OCI-LY7 (cell line): ENCODE data around the gene TPO. TPM values are rescaled to one million over a fixed set of nuclear protein-coding genes. Genes with fewer than 3 reads are reported as not detected.

Experiments
- BruUV-seq: library from RNA; stranded (reverse); fragments of 400-500 nt; replicated peaks from 2 replicates; lab custom pipeline; 2021; lab: Mats Ljungman, UMichigan
- CTCF ChIA-PET: fragments of 300-600 bp; sonication (Branson Sonifier 250); formaldehyde crosslinking; loops from one replicate; lab custom pipeline; 2022; ENCODE audit warnings: antibody characterized with exemption; ENCODE audit not compliant: unreplicated experiment; lab: Charles Lee
- POLR2A ChIA-PET: fragments of 300-600 bp; sonication (Branson Sonifier 250); formaldehyde crosslinking; loops from one replicate; lab custom pipeline; 2022; ENCODE audit warnings: antibody characterized with exemption; lab: Charles Lee
- DNase-seq: peaks from one replicate; pipeline ENCODE4 v3.0.0-alpha.2; 2015; ENCODE audit warnings: low spot score
- H2AFZ ChIP-seq: fragments of 200-600 bp; sonication (generic), shearing (Covaris generic); 2 replicates; pipeline ENCODE4 v1.6.1; 2014; ENCODE audit warnings: mild to moderate bottlenecking, antibody characterized with exemption, low read length, moderate library complexity
- H3K27ac ChIP-seq: fragments of 200-600 bp; sonication (generic); 2 replicates; pipeline ENCODE4 v1.5.1; 2014; ENCODE audit warnings: mixed run types, low read depth, mild to moderate bottlenecking, moderate library complexity, low read length, inconsistent platforms; ENCODE audit not compliant: poor library complexity, severe bottlenecking
- H3K36me3 ChIP-seq: fragments of 200-600 bp; sonication (generic); 2 replicates; pipeline ENCODE4 v1.6.1; 2014; ENCODE audit warnings: mild to moderate bottlenecking, antibody characterized with exemption, low read length, moderate library complexity, mixed read lengths; ENCODE audit not compliant: insufficient read depth
- H3K4me1 ChIP-seq: fragments of 200-600 bp; sonication (generic); 2 replicates; pipeline ENCODE4 v1.5.1; 2014; ENCODE audit warnings: mild to moderate bottlenecking, low read length; ENCODE audit not compliant: insufficient read depth, poor library complexity, severe bottlenecking
- H3K4me2 ChIP-seq: fragments of 200-600 bp; sonication (generic); 2 replicates; pipeline ENCODE4 v1.6.1; 2014; ENCODE audit warnings: mild to moderate bottlenecking, low read length
- H3K4me3 ChIP-seq: fragments of 200-600 bp; sonication (generic); 2 replicates; pipeline ENCODE4 v1.5.1; 2014; ENCODE audit warnings: mild to moderate bottlenecking, low read depth, low read length; ENCODE audit not compliant: poor library complexity, severe bottlenecking
- H3K79me2 ChIP-seq: fragments of 200-600 bp; sonication (generic); 2 replicates; pipeline ENCODE4 v1.6.1; 2016; ENCODE audit warnings: low read depth, mild to moderate bottlenecking, low read length, moderate library complexity, mixed read lengths; ENCODE audit not compliant: insufficient read depth
- H3K9me2 ChIP-seq: fragments of 200-600 bp; sonication (generic); 2 replicates; pipeline ENCODE4 v1.6.1; 2016; ENCODE audit warnings: mild to moderate bottlenecking, low read length, mixed read lengths; ENCODE audit not compliant: insufficient read depth
- H3K9me3 ChIP-seq: fragments of 200-600 bp; sonication (generic); 2 replicates; pipeline ENCODE4 v1.6.1; 2014; ENCODE audit warnings: mild to moderate bottlenecking, mixed run types, low read length, mixed read lengths
- H4K20me1 ChIP-seq: fragments of 200-600 bp; sonication (generic); 2 replicates; pipeline ENCODE4 v1.6.1; 2014; ENCODE audit warnings: mild to moderate bottlenecking, antibody characterized with exemption, low read length, moderate library complexity, mixed read lengths; ENCODE audit not compliant: insufficient read depth
- EZH2phosphoT487 ChIP-seq: fragments of 200-600 bp; sonication (generic); IDR thresholded peaks from 2 replicates; pipeline ENCODE4 v1.6.1; 2018; ENCODE audit warnings: low read depth, borderline replicate concordance, mild to moderate bottlenecking, mixed run types, antibody characterized with exemption, low read length, moderate library complexity, mixed read lengths
- intact Hi-C: fragments of 100-400 bp; cut with micrococcal nuclease; formaldehyde crosslinking; loops from one replicate; pipeline ENCODE4 v1.10.0; 2022; ENCODE audit not compliant: unreplicated experiment
- total RNA-seq, 2 experiments: library from RNA; depleted of rRNA in 1 of 2; stranded (reverse); fragments of >200 nt in 1 of 2; shearing (Covaris generic) in 1 of 2; gene quantifications; 2 replicates each; pipeline ENCODE4 v1.2.3, GENCODE V29; 2014 to 2022
- TF ChIP-seq, protein P1 (sequence below): fragments of 200-600 bp; sonication (generic); conservative IDR thresholded peaks from 2 replicates; pipeline ENCODE4 v1.5.1; 2014; ENCODE audit warnings: mild to moderate bottlenecking, antibody characterized with exemption, low read length, moderate library complexity, mixed read lengths

TPO gene
- total RNA-seq, 2 experiments from 2014 or later, result not detected

- Histone ChIP-seq H3K27ac (no peak overlapping the region), H3K9me2 (no peaks in the 10 kb centered on the region), H3K9me3 (no peaks in the 10 kb centered on the region), H3K4me1 (no peaks in the 10 kb centered on the region), H3K4me2 (no peak overlapping the region), H3K36me3 (no peaks in the 10 kb centered on the region), H2AFZ (no peak overlapping the region), H3K79me2 (no peaks in the 10 kb centered on the region), H3K4me3 (no peak overlapping the region), H4K20me1 (no peaks in the 10 kb centered on the region)
- no TSS peak for BruUV-seq
- CTCF ChIA-PET, result no interaction called here
- TF ChIP-seq, protein P1, sequence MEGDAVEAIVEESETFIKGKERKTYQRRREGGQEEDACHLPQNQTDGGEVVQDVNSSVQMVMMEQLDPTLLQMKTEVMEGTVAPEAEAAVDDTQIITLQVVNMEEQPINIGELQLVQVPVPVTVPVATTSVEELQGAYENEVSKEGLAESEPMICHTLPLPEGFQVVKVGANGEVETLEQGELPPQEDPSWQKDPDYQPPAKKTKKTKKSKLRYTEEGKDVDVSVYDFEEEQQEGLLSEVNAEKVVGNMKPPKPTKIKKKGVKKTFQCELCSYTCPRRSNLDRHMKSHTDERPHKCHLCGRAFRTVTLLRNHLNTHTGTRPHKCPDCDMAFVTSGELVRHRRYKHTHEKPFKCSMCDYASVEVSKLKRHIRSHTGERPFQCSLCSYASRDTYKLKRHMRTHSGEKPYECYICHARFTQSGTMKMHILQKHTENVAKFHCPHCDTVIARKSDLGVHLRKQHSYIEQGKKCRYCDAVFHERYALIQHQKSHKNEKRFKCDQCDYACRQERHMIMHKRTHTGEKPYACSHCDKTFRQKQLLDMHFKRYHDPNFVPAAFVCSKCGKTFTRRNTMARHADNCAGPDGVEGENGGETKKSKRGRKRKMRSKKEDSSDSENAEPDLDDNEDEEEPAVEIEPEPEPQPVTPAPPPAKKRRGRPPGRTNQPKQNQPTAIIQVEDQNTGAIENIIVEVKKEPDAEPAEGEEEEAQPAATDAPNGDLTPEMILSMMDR, result no peak
- TF ChIP-seq EZH2phosphoT487, result no peak
- no peak for DNase-seq
- POLR2A ChIA-PET, result interaction anchor here (0.7 kb wide), 1 partner anchor 238 kb away, joined by 3 read pairs; no protein-coding TSS in a partner anchor
- intact Hi-C loops, result no loop called here
Measured at GRCh38 chr2:1493431-1494126, 80.3 kb downstream of the TPO start.

DNA sequence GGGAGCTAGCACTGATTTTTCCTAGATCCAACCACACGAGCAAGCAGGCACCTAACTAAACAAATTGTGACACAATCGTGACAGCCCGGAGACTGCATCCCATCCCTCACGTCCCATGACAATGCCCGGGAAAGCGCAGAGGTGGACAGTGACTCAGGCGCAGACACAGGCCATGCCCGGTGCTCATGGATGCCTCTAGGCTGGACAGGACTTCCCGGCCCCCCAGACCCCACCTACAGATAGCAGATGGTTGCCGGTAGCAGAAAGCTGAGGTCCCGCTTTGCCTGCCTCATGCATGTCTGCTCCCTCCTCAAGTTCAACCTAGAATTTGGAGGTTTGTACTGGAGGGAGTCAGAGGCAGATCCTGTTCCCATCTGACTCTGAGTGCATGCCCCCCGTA lies 81.0 kb downstream of the TPO start:
- POLR2A ChIA-PET, result no interaction called here
- Histone ChIP-seq H3K4me3 (no peak overlapping the region), H3K4me1 (no peaks in the 10 kb centered on the region), H3K9me2 (no peaks in the 10 kb centered on the region), H3K4me2 (no peak overlapping the region), H3K79me2 (no peaks in the 10 kb centered on the region), H3K36me3 (no peaks in the 10 kb centered on the region), H3K9me3 (no peaks in the 10 kb centered on the region), H2AFZ (no peak overlapping the region), H4K20me1 (no peaks in the 10 kb centered on the region), H3K27ac (no peak overlapping the region)
- CTCF ChIA-PET, result no interaction called here
- no peak for DNase-seq
- no TSS peak for BruUV-seq
- intact Hi-C loops, result no loop called here
- TF ChIP-seq, protein P1, result no peak
- no peak for TF ChIP-seq EZH2phosphoT487

GRCh38 chr2:1494906-1495305 lies 81.6 kb downstream of the TPO start:
- no peaks in the 10 kb centered on the region for H3K36me3 ChIP-seq
- TF ChIP-seq EZH2phosphoT487, result no peak
- TF ChIP-seq, protein P1, result no peak
- no peak overlapping the region for H3K4me2 ChIP-seq
- no peaks in the 10 kb centered on the region for H3K9me2 ChIP-seq
- no peaks in the 10 kb centered on the region for H4K20me1 ChIP-seq
- no peaks in the 10 kb centered on the region for H3K79me2 ChIP-seq
- no peak overlapping the region for H3K4me3 ChIP-seq
- H3K9me3 ChIP-seq, result no peaks in the 10 kb centered on the region
- intact Hi-C loops, result no loop called here
- DNase-seq, result no peak
- CTCF ChIA-PET, result no interaction called here
- BruUV-seq, result no TSS peak
- no peak overlapping the region for H3K27ac ChIP-seq
- no peak overlapping the region for H2AFZ ChIP-seq
- POLR2A ChIA-PET, result no interaction called here
- no peaks in the 10 kb centered on the region for H3K4me1 ChIP-seq
